AG10803 (cell line): ENCODE measurements around the gene STK4.

ENCODE experiments used
- DNase-seq: peaks from one replicate; pipeline ENCODE4 v3.0.0; 2010; ENCODE audit warnings: low read depth
- H3K4me3 ChIP-seq: 2 replicates; pipeline ENCODE4 v1.5.1; 2011; ENCODE audit warnings: mild to moderate bottlenecking, low read length, control low read depth
- TF ChIP-seq, protein P1 (sequence below): conservative IDR thresholded peaks from 2 replicates; pipeline ENCODE4 v1.5.1; 2011; ENCODE audit warnings: mild to moderate bottlenecking, low read length, control low read depth, inconsistent platforms

Gene STK4

DNA sequence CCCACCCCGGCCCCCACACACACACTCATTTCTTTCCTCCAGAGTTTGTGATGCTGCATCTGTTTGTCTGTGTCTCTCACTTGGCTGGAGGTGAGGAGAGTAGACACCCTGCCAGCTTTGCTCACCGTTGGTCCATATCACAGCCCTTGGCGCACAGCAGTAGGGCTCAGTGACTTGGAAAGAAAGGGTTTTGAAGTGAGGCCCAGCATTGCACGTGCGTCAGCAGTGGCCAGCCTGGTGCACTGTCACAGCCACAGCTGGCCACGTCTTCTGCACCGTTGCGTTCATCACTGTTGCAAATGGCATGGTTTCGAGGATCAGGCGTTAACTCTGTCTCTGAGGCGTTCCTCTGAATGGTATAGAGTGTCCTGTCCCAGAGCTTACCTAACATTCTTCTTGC lies 145.0 kb downstream of the STK4 start:
- TF ChIP-seq, protein P1, sequence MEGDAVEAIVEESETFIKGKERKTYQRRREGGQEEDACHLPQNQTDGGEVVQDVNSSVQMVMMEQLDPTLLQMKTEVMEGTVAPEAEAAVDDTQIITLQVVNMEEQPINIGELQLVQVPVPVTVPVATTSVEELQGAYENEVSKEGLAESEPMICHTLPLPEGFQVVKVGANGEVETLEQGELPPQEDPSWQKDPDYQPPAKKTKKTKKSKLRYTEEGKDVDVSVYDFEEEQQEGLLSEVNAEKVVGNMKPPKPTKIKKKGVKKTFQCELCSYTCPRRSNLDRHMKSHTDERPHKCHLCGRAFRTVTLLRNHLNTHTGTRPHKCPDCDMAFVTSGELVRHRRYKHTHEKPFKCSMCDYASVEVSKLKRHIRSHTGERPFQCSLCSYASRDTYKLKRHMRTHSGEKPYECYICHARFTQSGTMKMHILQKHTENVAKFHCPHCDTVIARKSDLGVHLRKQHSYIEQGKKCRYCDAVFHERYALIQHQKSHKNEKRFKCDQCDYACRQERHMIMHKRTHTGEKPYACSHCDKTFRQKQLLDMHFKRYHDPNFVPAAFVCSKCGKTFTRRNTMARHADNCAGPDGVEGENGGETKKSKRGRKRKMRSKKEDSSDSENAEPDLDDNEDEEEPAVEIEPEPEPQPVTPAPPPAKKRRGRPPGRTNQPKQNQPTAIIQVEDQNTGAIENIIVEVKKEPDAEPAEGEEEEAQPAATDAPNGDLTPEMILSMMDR = no peak
- no peak for DNase-seq

DNA sequence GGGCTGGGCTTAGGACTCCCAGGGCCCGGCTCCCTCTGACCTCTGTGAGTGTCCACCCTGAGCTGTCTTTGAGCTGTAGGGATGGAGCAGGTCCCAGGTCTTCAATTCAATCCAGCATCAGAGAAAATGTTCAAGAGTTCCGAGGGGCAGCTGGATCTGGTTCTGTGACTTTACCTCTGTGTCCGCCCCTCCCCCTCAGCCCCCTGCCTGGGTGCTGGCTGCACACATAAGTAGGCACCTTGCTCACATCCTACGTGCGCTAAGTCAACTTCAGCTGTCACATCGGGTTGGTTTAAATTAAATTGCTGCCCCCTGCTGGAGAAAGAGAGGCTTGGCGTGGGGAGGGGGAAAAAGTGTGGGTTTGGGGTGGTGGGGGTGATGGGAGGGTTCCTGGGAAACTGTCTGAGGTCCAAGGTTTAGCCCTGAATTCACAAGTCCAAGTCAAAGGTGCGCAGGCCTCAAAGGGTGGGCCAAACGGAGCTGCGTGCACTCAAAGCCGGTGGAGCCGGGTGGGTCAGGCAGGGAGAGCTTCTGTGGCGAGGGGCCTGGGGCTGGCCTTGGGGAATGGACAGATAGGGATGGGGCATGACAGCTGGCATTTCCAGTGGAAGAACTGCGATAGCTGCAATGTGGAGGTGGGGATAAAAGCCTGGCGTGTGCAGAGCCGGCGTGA lies 145.6 kb downstream of the STK4 start:
- no peak for DNase-seq
- TF ChIP-seq, protein P1 = peak; percentile 54
- no peak overlapping the region for H3K4me3 ChIP-seq

More for the DNA sequence above, 145.0 kb downstream of the STK4 start:
- H3K4me3 ChIP-seq = no peak overlapping the region

DNA sequence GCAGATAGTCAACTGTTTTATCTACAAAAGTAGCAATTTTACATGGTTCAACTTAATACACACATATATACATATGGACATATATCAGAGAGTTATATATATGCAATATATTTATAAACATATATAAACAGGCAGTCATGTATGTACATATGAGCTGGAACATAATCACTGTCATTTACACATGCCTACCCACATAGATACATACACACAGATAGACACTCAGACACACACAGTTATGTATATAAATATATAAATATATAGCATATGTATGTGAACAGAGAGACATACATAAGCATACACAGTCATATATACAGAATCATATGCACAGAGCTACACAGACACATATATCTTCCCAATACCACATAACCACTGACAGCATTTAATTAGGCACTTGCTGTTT lies 146.4 kb downstream of the STK4 start:
- no peak overlapping the region for H3K4me3 ChIP-seq
- TF ChIP-seq, protein P1 = no peak
- no peak for DNase-seq

DNA sequence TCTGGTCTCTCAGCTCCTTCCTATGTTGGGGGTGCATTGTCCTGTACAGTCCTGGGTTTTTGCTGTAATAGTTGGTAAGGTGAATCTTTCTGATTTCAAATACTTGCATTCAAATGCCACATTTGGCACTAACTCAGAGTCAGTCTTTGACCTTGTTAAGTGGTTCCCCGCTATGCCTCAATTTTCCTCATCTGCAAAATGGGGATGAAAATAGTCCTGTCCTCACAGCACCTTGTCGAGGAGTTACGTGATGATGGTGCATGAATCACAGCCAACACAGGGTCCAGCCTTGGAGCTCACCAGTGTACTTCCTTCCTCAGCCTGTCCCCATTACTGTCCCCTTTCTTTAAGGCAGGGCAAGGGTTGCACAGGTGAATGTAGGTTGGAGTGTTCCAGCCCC lies 147.6 kb downstream of the STK4 start:
- H3K4me3 ChIP-seq = no peak overlapping the region
- TF ChIP-seq, protein P1 = no peak
- no peak for DNase-seq

DNA sequence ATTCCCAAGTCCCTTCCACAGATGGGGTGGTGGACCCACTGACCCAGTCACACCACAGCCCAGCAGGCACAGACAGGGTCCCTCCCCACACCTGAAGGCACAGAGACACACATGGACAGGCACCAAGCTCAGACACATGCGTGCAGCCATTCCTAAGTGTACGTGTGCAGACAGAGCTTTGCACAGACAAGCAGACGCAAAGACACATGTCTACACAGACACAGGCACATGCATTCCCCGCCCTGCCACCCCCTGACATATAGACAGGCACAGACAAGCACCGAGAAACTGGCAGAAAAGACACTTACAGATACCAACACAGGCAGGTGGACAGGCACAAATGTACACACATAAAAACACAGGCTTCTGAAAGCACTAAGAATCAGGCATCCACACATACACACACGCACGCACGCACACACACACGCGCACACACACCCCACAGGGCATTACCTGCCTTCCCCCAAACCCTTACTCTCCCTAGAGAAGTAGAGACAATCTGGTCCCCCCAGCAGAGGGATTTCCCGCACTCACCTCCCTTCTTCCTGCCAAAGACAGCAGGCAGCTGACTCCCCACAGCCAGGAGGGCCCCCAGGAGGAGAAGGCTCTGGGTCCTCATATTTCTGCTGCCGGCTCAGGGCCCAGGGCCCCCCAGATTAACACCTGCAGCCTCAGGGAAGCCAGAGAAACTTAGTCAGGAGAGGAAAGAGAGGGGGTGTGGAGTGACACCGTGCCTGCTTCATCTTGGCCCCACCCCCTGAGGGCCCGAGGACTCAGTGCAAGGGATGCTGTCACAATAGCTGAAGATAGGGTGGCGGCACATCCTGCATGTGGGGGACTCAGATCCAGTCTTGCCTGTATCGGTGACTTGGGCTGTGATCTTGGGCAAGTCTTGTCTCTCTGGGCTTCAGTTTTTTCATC lies 148.4 kb downstream of the STK4 start, which contains the start of gene WFDC5:
Gene WFDC5 (minus strand): TSS at position 710 of the 921 bp plus-strand sequence. CDS start 91 bp downstream, at position 619.
- no peak for DNase-seq
- TF ChIP-seq, protein P1 = no peak
- H3K4me3 ChIP-seq = no peak within 1 kb of the TSS

DNA sequence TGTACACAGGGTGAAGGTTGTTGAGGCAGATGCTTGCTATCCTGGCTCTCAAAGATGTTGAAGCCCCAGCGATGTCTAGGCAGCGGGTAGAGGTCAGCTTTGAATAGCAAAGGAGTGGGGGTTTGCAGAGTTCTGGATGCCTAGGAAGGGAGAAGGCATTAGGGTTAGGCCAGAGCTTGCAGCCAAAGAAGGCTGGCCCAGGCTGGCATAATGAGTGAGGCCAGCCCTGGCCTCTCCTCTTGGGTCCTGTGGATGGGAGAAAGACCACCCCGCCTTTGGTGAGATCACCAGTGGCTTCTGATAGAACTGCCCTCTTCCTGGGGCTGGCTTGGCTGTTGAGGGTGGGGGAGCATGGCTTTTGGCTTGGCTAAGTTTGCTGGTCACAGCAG lies 149.1 kb downstream of the STK4 start:
- H3K4me3 ChIP-seq = no peak overlapping the region
- no peak for DNase-seq
- TF ChIP-seq, protein P1 = no peak

DNA sequence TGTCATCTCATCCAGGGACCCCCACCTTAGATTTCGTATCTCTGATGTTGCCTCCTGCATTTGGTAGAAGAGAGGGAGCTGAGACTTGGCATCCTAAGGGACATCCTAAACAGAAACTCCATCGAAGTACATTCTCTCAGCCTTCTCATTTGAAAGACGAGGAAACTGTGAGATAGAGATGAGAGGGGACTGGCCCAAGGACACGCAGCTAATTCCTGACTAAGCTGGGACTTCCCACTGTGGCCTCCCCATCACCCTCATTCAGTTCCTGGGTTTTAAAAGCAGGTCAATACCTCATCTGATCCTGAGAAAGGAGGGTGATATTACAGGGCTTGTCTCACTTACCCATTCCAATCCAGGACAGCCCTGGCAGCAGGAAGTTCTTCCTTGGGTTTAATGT lies 149.5 kb downstream of the STK4 start:
- DNase-seq = no peak
- TF ChIP-seq, protein P1 = no peak
- H3K4me3 ChIP-seq = no peak overlapping the region
